Measurements from ENCODE around the gene UBE2M.

Gene UBE2M

GRCh38 chr19:58559275-58560006, 1.0 kb upstream of the UBE2M start:
- Histone ChIP-seq H3K9ac (ENCODE audit: low read length) (peak overlapping the region; percentile 82), H3K27ac (ENCODE audit: low read depth, low read length) (peak overlapping the region; percentile 98), H3K4me3 (ENCODE audit: low read depth, low read length) (peak overlapping the region; percentile 81), H3K27me3 (ENCODE audit: control insufficient read depth, insufficient read depth, low read length) (peaks cover 39% of the 10 kb centered on the region), H3K36me3 (ENCODE audit: control insufficient read depth, insufficient read depth, low read length) (peaks cover 13% of the 10 kb centered on the region), H3K9me3 (ENCODE audit: control insufficient read depth, insufficient read depth, low read depth, low read length) (no peaks in the 10 kb centered on the region), H3K4me1 (ENCODE audit: control insufficient read depth, insufficient read depth, low read length) (peaks cover 28% of the 10 kb centered on the region)

GRCh38 chr19:58558623-58559274, 338 bp upstream of the UBE2M start:
- Histone ChIP-seq H3K4me3 (ENCODE audit: low read depth, low read length) (peak overlapping the region; percentile 81), H3K9me3 (ENCODE audit: control insufficient read depth, insufficient read depth, low read depth, low read length) (no peaks in the 10 kb centered on the region), H3K27me3 (ENCODE audit: control insufficient read depth, insufficient read depth, low read length) (peaks cover 33% of the 10 kb centered on the region), H3K9ac (ENCODE audit: low read length) (peak overlapping the region; percentile 82), H3K4me1 (ENCODE audit: control insufficient read depth, insufficient read depth, low read length) (peaks cover 33% of the 10 kb centered on the region), H3K27ac (ENCODE audit: low read depth, low read length) (peak overlapping the region; percentile 98), H3K36me3 (ENCODE audit: control insufficient read depth, insufficient read depth, low read length) (peaks cover 13% of the 10 kb centered on the region)

- Histone ChIP-seq H3K4me1 (ENCODE audit: control insufficient read depth, insufficient read depth, low read length) (peaks cover 32% of the 10 kb centered on the region), H3K4me3 (ENCODE audit: low read depth, low read length) (peak overlapping the region; percentile 81), H3K9ac (ENCODE audit: low read length) (peak overlapping the region; percentile 86), H3K27ac (ENCODE audit: low read depth, low read length) (peak overlapping the region; percentile 56; the same call in 1 of the 2 replicates), H3K36me3 (ENCODE audit: control insufficient read depth, insufficient read depth, low read length) (peaks cover 24% of the 10 kb centered on the region), H3K9me3 (ENCODE audit: control insufficient read depth, insufficient read depth, low read depth, low read length) (no peaks in the 10 kb centered on the region), H3K27me3 (ENCODE audit: control insufficient read depth, insufficient read depth, low read length) (peaks cover 19% of the 10 kb centered on the region)
These were observed 968 bp downstream of the UBE2M start for GRCh38 chr19:58557221-58558065.

DNA sequence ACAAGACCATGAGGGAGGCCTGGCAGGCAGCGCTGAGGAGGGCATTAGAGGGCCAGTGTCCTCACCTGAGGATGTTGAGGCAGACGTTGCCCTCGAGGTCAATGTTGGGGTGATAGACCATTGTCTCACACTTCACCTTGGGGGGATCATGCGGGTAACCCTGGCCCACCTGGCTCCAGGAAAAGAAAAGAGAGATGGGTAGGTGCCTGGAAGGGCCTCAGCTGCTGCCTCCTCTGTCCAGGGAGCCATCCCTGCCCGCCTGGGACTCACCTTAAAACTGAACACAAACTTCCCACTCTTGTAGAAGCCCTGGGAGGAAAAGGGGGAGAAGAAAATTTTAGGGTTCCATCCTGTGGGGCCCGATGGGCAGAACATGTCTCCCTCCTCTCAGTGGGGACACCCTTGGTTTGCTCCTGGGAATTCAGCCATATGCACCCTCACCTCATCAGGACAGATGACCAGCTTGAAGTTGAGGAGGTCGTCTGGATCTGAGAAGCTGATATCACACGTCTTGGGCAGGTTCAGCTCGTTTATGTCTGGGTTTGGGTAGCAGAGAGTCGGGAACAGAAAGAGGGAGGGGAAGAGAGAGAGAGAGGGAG, 1.7 kb downstream of the UBE2M start:
- H3K27me3 ChIP-seq (ENCODE audit: control insufficient read depth, insufficient read depth, low read length) = peaks cover 12% of the 10 kb centered on the region
- H3K4me1 ChIP-seq (ENCODE audit: control insufficient read depth, insufficient read depth, low read length) = peaks cover 25% of the 10 kb centered on the region
- H3K9me3 ChIP-seq (ENCODE audit: control insufficient read depth, insufficient read depth, low read depth, low read length) = no peaks in the 10 kb centered on the region
- H3K4me3 ChIP-seq (ENCODE audit: low read depth, low read length) = peak overlapping the region; percentile 81
- H3K36me3 ChIP-seq (ENCODE audit: control insufficient read depth, insufficient read depth, low read length) = peaks cover 31% of the 10 kb centered on the region
- no peak overlapping the region for H3K27ac ChIP-seq (ENCODE audit: low read depth, low read length)
- peak overlapping the region; percentile 86 for H3K9ac ChIP-seq (ENCODE audit: low read length)

- Histone ChIP-seq H3K27me3 (ENCODE audit: control insufficient read depth, insufficient read depth, low read length) (peaks cover 6% of the 10 kb centered on the region), H3K27ac (ENCODE audit: low read depth, low read length) (no peak overlapping the region), H3K9me3 (ENCODE audit: control insufficient read depth, insufficient read depth, low read depth, low read length) (no peaks in the 10 kb centered on the region), H3K9ac (ENCODE audit: low read length) (no peak overlapping the region), H3K4me1 (ENCODE audit: control insufficient read depth, insufficient read depth, low read length) (peaks cover 25% of the 10 kb centered on the region), H3K4me3 (ENCODE audit: low read depth, low read length) (no peak overlapping the region), H3K36me3 (ENCODE audit: control insufficient read depth, insufficient read depth, low read length) (peaks cover 38% of the 10 kb centered on the region)
These were observed 2.3 kb downstream of the UBE2M start for GRCh38 chr19:58555920-58556621.

GRCh38 chr19:58555369-58555885, 3.0 kb downstream of the UBE2M start:
- Histone ChIP-seq H3K9me3 (ENCODE audit: control insufficient read depth, insufficient read depth, low read depth, low read length) (no peaks in the 10 kb centered on the region), H3K27ac (ENCODE audit: low read depth, low read length) (peak overlapping the region; percentile 64), H3K4me3 (ENCODE audit: low read depth, low read length) (peak overlapping the region; percentile 74), H3K27me3 (ENCODE audit: control insufficient read depth, insufficient read depth, low read length) (no peaks in the 10 kb centered on the region), H3K4me1 (ENCODE audit: control insufficient read depth, insufficient read depth, low read length) (peaks cover 25% of the 10 kb centered on the region), H3K36me3 (ENCODE audit: control insufficient read depth, insufficient read depth, low read length) (peaks cover 44% of the 10 kb centered on the region), H3K9ac (ENCODE audit: low read length) (peak overlapping the region; percentile 80)

GRCh38 chr19:58554494-58555368, 3.7 kb downstream of the UBE2M start, which contains the start of gene CHMP2A:
Gene CHMP2A (minus strand): TSS chr19:58555105. CDS start chr19:58554212, 893 bp downstream.
- peaks cover 22% of the 10 kb centered on the region for H3K4me1 ChIP-seq (ENCODE audit: control insufficient read depth, insufficient read depth, low read length)
- peak within 1 kb of the TSS; percentile 64 for H3K27ac ChIP-seq (ENCODE audit: low read depth, low read length)
- peak within 1 kb of the TSS; percentile 74 for H3K4me3 ChIP-seq (ENCODE audit: low read depth, low read length)
- H3K36me3 ChIP-seq (ENCODE audit: control insufficient read depth, insufficient read depth, low read length) = peaks cover 51% of the 10 kb centered on the region
- H3K9me3 ChIP-seq (ENCODE audit: control insufficient read depth, insufficient read depth, low read depth, low read length) = no peaks in the 10 kb centered on the region
- H3K27me3 ChIP-seq (ENCODE audit: control insufficient read depth, insufficient read depth, low read length) = no peaks in the 10 kb centered on the region
- H3K9ac ChIP-seq (ENCODE audit: low read length) = peak within 1 kb of the TSS; percentile 80

DNA sequence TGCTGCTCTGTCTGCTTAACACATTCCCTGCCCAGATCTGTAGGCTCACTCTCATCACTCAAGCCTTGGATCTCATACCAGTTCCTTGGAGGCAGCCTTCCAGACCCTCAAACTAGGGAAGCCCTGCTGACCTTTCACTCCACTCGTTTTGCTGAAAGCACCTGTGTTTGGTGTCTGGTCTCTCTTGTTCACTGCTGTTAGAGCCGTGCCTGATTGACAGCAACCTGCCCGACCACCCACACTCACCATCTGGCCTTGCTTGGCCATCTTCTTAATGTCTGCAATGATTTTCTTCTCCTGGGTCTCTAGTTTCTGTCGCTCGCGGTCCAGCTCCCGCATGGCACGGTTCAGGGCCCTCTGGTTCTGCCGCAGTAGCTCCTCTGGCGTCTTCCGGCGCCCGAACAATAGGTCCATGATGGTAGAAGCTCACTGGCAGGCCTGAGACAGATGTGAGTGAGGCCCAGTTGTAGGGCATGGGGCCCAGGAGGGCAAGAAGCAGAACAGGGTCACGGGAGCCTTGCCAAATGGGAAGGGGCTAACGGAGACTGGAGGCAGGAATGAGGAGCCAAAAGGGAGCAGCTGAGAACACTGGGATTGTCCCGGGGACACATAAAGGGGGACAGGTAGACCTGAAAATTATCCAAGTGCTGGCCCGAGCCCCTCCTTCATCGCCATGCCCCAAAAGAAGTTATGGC, 4.5 kb downstream of the UBE2M start:
- Histone ChIP-seq H3K27ac (ENCODE audit: low read depth, low read length) (peak overlapping the region; percentile 42), H3K9ac (ENCODE audit: low read length) (peak overlapping the region; percentile 80), H3K36me3 (ENCODE audit: control insufficient read depth, insufficient read depth, low read length) (peaks cover 59% of the 10 kb centered on the region), H3K4me1 (ENCODE audit: control insufficient read depth, insufficient read depth, low read length) (peaks cover 20% of the 10 kb centered on the region), H3K27me3 (ENCODE audit: control insufficient read depth, insufficient read depth, low read length) (no peaks in the 10 kb centered on the region), H3K4me3 (ENCODE audit: low read depth, low read length) (peak overlapping the region; percentile 74), H3K9me3 (ENCODE audit: control insufficient read depth, insufficient read depth, low read depth, low read length) (no peaks in the 10 kb centered on the region)

GRCh38 chr19:58552655-58553054, 5.8 kb downstream of the UBE2M start:
- Histone ChIP-seq H3K4me3 (ENCODE audit: low read depth, low read length) (no peak overlapping the region), H3K36me3 (ENCODE audit: control insufficient read depth, insufficient read depth, low read length) (peaks cover 72% of the 10 kb centered on the region), H3K27me3 (ENCODE audit: control insufficient read depth, insufficient read depth, low read length) (no peaks in the 10 kb centered on the region), H3K9ac (ENCODE audit: low read length) (no peak overlapping the region), H3K4me1 (ENCODE audit: control insufficient read depth, insufficient read depth, low read length) (peaks cover 20% of the 10 kb centered on the region), H3K9me3 (ENCODE audit: control insufficient read depth, insufficient read depth, low read depth, low read length) (no peaks in the 10 kb centered on the region), H3K27ac (ENCODE audit: low read depth, low read length) (no peak overlapping the region)

Data from HUES6 (cell line).